Hepatocyte (in vitro differentiated cells): Measurements from ENCODE around the gene GALNT18.
"Not testable (repeated sequence)": the region's sequence is repeated elsewhere in the genome, so short reads cannot be mapped to it uniquely, and the experiment has no call there.

ENCODE experiments used
- CTCF ChIP-seq: fragments of 200-600 bp; sonication (generic); IDR thresholded peaks from 2 replicates; pipeline ENCODE4 v1.5.1; 2016; ENCODE audit warnings: antibody characterized with exemption, mild to moderate bottlenecking; ENCODE audit not compliant: poor library complexity
- EZH2 ChIP-seq: fragments of 200-600 bp; sonication (generic); IDR thresholded peaks from 2 replicates; pipeline ENCODE4 v1.6.1; 2016; ENCODE audit warnings: antibody characterized with exemption, mild to moderate bottlenecking, borderline replicate concordance

- not testable (repeated sequence) for TF ChIP-seq CTCF, EZH2
These were observed 174.2 kb downstream of the GALNT18 start for GRCh38 chr11:11447601-11448000.
